Mesothelial cell of epicardium (in vitro differentiated cells): ENCODE data around the gene SDF4. TPM values are rescaled to one million over a fixed set of nuclear protein-coding genes. Genes with fewer than 3 reads are reported as not detected.

Experiments used
- DNase-seq, 2 experiments: peaks; one replicate each; pipeline ENCODE4 v3.0.0; 2021; ENCODE audit warnings: low spot score in 2 of 2; ENCODE audit not compliant: unreplicated experiment in 2 of 2
- H3K27ac Mint-ChIP-seq: 2 replicates; pipeline ENCODE4 v1.8.0; 2021; ENCODE audit warnings: mixed read lengths
- H3K27me3 Mint-ChIP-seq: 2 replicates; pipeline ENCODE4 v1.8.0; 2021; ENCODE audit warnings: low read depth, mixed read lengths
- H3K36me3 Mint-ChIP-seq: 2 replicates; pipeline ENCODE4 v1.8.0; 2021; ENCODE audit warnings: mixed read lengths
- H3K4me1 Mint-ChIP-seq: 2 replicates; pipeline ENCODE4 v1.8.0; 2021; ENCODE audit warnings: mixed read lengths
- H3K4me3 Mint-ChIP-seq: 2 replicates; pipeline ENCODE4 v1.8.0; 2021; ENCODE audit warnings: mild to moderate bottlenecking, moderate library complexity, mixed read lengths
- H3K9me3 Mint-ChIP-seq: 2 replicates; pipeline ENCODE4 v1.8.0; 2021; ENCODE audit warnings: mixed read lengths
- total RNA-seq: library from RNA; stranded (reverse); gene quantifications from 3 replicates; pipeline ENCODE4 v1.2.1, GENCODE V29; 2021
- TF ChIP-seq, protein P1 (sequence below): fragments of 200-600 bp; sonication (generic); IDR thresholded peaks from one replicate; pipeline ENCODE4 v1.5.0; 2021; ENCODE audit warnings: antibody characterized with exemption; ENCODE audit not compliant: unreplicated experiment

Gene SDF4
- total RNA-seq, 1 donor from 2014 or later, result 108 TPM

DNA sequence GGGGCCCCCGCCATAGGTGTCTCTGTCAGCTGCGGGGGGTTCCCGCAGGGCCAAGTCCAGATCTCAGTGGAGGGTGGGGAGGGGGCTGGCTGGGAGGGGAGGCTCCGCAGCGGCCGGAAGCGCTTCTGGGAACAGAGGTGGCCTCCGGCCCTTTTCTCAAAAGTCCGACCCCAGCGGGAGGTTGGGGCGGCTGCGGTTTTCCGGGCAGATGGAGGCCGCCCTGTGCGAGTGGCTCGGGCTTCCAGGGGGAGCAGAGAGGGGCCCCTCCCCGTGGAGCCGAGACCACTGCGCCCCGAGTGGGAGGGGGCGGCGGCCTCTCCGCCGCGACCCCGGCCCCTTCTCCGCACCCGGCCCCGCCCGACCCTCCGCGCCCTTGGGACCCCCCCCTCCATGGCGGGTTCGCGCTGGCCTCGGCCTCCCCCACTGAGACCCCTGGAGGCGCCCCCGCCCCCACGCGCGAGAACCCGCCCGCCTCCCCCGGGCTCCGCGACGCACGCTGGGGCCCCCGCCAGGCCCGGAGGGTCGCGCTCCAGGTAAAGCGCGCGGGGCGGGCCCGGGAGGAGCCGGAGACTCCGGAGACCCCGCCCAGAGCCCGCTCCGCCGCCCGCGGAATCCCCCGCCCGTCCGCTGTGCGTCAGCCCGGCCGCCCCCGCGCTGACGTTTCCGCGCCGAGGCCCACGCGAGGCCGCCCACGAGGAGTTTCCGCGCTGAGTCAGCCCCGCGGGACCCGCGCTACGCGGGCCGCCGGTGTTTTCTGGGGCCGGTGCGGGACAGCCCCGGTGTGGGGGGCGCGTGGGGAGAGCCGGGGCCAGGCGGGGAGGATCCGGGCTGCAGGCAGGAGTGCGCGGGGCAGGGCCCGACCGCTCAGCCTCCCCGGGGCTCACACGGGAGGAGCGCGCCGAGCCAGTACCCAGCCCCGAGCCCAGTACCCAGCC is 30.7 kb downstream of the SDF4 start:
- no peaks in the 10 kb centered on the region for H3K36me3 Mint-ChIP-seq
- peak overlapping the region; percentile 43 for H3K4me3 Mint-ChIP-seq
- H3K9me3 Mint-ChIP-seq, result no peaks in the 10 kb centered on the region
- TF ChIP-seq, protein P1, sequence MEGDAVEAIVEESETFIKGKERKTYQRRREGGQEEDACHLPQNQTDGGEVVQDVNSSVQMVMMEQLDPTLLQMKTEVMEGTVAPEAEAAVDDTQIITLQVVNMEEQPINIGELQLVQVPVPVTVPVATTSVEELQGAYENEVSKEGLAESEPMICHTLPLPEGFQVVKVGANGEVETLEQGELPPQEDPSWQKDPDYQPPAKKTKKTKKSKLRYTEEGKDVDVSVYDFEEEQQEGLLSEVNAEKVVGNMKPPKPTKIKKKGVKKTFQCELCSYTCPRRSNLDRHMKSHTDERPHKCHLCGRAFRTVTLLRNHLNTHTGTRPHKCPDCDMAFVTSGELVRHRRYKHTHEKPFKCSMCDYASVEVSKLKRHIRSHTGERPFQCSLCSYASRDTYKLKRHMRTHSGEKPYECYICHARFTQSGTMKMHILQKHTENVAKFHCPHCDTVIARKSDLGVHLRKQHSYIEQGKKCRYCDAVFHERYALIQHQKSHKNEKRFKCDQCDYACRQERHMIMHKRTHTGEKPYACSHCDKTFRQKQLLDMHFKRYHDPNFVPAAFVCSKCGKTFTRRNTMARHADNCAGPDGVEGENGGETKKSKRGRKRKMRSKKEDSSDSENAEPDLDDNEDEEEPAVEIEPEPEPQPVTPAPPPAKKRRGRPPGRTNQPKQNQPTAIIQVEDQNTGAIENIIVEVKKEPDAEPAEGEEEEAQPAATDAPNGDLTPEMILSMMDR, result no peak
- no peak overlapping the region for H3K27ac Mint-ChIP-seq
- H3K27me3 Mint-ChIP-seq, result peaks cover 12% of the 10 kb centered on the region
- H3K4me1 Mint-ChIP-seq, result peaks cover 4% of the 10 kb centered on the region
- peak; percentile 61 to 76 for DNase-seq

DNA sequence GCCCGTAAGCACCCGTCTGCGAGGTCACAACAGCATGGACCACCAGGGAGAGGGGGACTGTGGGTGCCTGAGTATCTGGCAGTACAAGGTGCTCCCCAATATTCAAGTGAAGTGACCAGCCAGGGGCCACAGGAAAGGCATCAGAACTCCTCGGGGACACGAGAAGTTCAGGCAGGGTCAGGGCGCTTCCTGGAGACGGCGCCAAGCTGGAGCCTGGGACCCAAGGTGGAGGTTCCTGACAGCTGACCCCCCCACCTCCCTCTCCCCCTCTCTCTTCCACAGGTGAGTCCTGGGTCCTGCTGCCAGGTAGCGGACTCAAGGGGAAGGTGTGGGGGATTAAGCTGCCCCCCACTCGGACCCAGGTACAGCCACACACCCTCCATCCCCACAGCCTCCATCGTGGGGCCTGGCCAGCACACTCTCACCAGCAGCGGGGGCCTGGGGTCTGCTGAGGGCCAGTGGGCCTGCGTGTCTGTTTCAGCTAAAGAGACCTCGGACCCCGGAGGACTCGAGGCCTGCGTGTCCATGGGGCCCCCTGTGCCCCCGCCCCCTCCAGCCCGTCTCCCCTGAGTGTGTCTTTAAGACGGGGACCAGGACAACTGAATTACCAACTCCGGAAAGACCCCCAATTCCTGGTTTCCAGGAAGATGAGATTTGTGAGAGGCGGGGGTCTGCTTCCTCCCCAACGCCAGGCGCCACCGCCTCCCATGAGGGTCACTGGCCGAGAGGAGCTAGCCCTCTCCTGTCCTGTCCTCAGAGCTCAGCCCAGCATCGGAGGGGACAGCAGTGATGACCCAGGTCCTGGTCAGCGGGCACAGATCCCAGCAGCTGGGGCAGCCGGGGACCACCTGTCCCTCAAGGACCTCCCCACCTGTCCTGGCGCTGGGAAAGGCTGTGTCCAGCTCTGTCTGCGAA is 31.6 kb downstream of the SDF4 start:
- peaks cover 7% of the 10 kb centered on the region for H3K27me3 Mint-ChIP-seq
- peak in 1 of 2 experiments; percentile 19 for DNase-seq
- peak overlapping the region; percentile 43 for H3K4me3 Mint-ChIP-seq
- no peaks in the 10 kb centered on the region for H3K36me3 Mint-ChIP-seq
- TF ChIP-seq, protein P1, result no peak
- H3K27ac Mint-ChIP-seq, result no peak overlapping the region
- peaks cover 1% of the 10 kb centered on the region for H3K9me3 Mint-ChIP-seq
- H3K4me1 Mint-ChIP-seq, result peaks cover 4% of the 10 kb centered on the region

DNA sequence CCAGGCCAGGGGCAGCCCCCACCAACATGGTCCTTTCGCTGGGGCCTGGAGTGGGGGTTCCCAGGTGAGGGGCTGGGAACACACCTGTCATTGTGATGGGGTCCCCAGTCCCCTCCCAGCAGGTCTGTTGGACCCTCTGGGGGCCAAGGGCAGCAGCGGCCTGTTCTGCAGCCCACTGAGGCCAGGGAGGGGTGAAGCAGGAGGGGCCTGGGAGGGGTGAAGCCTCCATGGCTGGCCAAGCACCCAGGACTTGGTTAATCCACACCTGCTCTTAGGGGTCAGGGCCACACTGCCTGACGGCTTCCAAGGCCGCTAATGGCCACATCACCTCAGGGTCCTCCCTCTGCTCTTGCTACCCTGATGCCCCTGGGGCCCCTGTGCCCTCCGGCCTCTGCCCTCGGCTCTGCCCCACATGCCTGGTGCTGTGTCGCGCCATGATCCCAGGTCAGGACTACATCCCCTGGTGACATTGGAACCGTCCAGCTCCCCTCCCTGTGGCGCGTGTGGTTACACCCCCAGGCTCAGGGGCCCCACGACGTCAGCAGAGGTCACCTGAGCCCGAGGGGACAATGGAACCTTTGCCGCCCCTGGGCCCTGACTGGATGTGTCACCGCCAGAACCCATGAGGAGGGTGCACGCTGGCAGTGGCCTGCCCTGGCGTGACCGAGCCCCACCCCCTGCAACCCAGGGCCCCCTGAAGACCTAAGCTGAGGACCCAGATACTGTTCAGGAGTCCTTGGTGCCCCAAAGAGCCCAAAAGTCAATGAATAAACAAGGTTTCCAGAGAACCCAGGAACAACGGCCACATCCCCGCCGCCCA is 32.5 kb downstream of the SDF4 start:
- Mint-ChIP-seq H3K36me3 (no peaks in the 10 kb centered on the region), H3K4me1 (peaks cover 4% of the 10 kb centered on the region), H3K27ac (no peak overlapping the region), H3K4me3 (peak overlapping the region; percentile 43), H3K27me3 (peaks cover 9% of the 10 kb centered on the region), H3K9me3 (peaks cover 10% of the 10 kb centered on the region)
- TF ChIP-seq, protein P1, result no peak
- DNase-seq, result no peak

DNA sequence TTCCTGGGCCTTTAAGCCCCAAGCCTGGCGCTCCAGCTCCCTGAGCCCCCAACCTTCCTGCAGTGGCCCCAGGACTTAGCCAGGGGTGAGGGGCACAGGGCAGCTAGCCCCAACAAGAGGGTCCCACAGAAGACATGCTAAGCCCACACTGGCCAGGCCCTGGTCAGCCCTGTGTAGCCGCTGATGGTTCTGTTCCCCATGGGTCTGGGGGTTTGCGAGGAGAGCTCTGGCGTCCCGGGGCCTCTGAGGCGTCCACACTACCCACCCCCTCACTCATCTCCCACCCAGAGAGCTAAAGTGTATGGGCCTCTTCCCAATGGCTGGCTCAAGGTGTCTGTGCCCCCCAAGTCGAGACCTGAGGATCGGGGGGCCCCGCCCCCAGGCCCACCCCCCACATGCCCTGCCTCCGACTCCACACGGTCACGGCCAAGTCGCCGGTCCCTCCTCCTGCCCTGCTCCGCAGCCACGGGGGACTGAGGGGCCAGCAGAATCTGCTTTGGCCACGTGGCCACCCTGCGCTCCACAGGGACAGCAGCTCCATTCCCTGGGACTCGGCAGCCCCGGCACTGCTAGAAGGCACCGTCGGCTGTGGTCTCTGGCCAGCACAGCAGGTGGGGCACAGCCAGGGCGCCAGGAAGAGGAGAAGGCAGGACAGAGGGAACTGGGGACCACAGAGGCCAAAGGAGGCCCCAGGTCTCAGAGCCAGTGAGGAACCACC is 33.2 kb downstream of the SDF4 start:
- DNase-seq, result no peak
- TF ChIP-seq, protein P1, result no peak
- Mint-ChIP-seq H3K4me3 (no peak overlapping the region), H3K4me1 (peaks cover 4% of the 10 kb centered on the region), H3K27me3 (peaks cover 5% of the 10 kb centered on the region), H3K27ac (no peak overlapping the region), H3K36me3 (no peaks in the 10 kb centered on the region), H3K9me3 (peaks cover 14% of the 10 kb centered on the region)
